GM12872 (cell line): ENCODE measurements around the gene LTBP1.

Experiments used
- CTCF ChIP-seq: IDR thresholded peaks from 3 replicates; pipeline ENCODE4 v1.5.1; 2011; ENCODE audit warnings: low read depth, mild to moderate bottlenecking, low read length, moderate library complexity; ENCODE audit not compliant: insufficient read depth

LTBP1 gene

GRCh38 chr2:33167622-33168245 is 221.0 kb downstream of the LTBP1 start:
- no peak for TF ChIP-seq CTCF

- no peak for TF ChIP-seq CTCF
Observed at GRCh38 chr2:33168425-33168824, 221.7 kb downstream of the LTBP1 start.

- TF ChIP-seq CTCF: no peak
Observed at GRCh38 chr2:33168922-33169321, 222.2 kb downstream of the LTBP1 start.

GRCh38 chr2:33177627-33178026 is 230.9 kb downstream of the LTBP1 start:
- no peak for TF ChIP-seq CTCF

GRCh38 chr2:33178209-33178608 is 231.5 kb downstream of the LTBP1 start:
- TF ChIP-seq CTCF: no peak

GRCh38 chr2:33180915-33181314 is 234.2 kb downstream of the LTBP1 start:
- no peak for TF ChIP-seq CTCF

GRCh38 chr2:33181466-33181865 is 234.7 kb downstream of the LTBP1 start:
- no peak for TF ChIP-seq CTCF
